Activated CD8-positive, alpha-beta memory T cell treated with anti-CD3 and anti-CD28 coated beads, Interleukin-2, amount 50 U/mL, for 4 hours (primary cell): ENCODE data around the gene TMEM184B.

ENCODE experiments used
- DNase-seq: peaks from one replicate; pipeline ENCODE4 v3.0.0-alpha.2; 2020

Gene TMEM184B

GRCh38 chr22:38273135-38273826 lies 471 bp upstream of the TMEM184B start:
- DNase-seq = no peak

GRCh38 chr22:38271927-38272372 lies 860 bp downstream of the TMEM184B start:
- DNase-seq = no peak

GRCh38 chr22:38271101-38271500 lies 1.7 kb downstream of the TMEM184B start:
- DNase-seq = no peak

- no peak for DNase-seq
Observed at GRCh38 chr22:38270091-38270992, 2.5 kb downstream of the TMEM184B start.

- DNase-seq = no peak
Observed at GRCh38 chr22:38269466-38269865, 3.3 kb downstream of the TMEM184B start.

GRCh38 chr22:38267086-38267485 lies 5.7 kb downstream of the TMEM184B start:
- peak; percentile 24 for DNase-seq

GRCh38 chr22:38266120-38266519 lies 6.7 kb downstream of the TMEM184B start:
- DNase-seq = no peak

GRCh38 chr22:38264322-38264843 lies 8.4 kb downstream of the TMEM184B start:
- no peak for DNase-seq

GRCh38 chr22:38262051-38262795 lies 10.6 kb downstream of the TMEM184B start:
- DNase-seq = peak; percentile 50

- DNase-seq = no peak
Observed at GRCh38 chr22:38260761-38261681, 11.8 kb downstream of the TMEM184B start.

- DNase-seq = no peak
Observed at GRCh38 chr22:38259370-38259769, 13.4 kb downstream of the TMEM184B start.

- DNase-seq = no peak
Observed at GRCh38 chr22:38258895-38259294, 13.9 kb downstream of the TMEM184B start.

- DNase-seq = no peak
Observed at GRCh38 chr22:38257650-38258250, 15.1 kb downstream of the TMEM184B start.

- no peak for DNase-seq
Observed at GRCh38 chr22:38257181-38257580, 15.6 kb downstream of the TMEM184B start.

- DNase-seq = no peak
Observed at GRCh38 chr22:38255697-38256096, 17.1 kb downstream of the TMEM184B start.

- DNase-seq = no peak
Observed at GRCh38 chr22:38251341-38251692, 21.5 kb downstream of the TMEM184B start.

- DNase-seq = no peak
Observed at GRCh38 chr22:38250643-38251340, 22.0 kb downstream of the TMEM184B start.

GRCh38 chr22:38249803-38250642 lies 22.8 kb downstream of the TMEM184B start:
- DNase-seq = no peak

- no peak for DNase-seq
Observed at GRCh38 chr22:38249301-38249700, 23.5 kb downstream of the TMEM184B start.

- DNase-seq = no peak
Observed at GRCh38 chr22:38248280-38248679, 24.5 kb downstream of the TMEM184B start.
